ENCODE measurements around the gene RAD51AP2. TPM values are rescaled to one million over a fixed set of nuclear protein-coding genes. Genes with fewer than 3 reads are reported as not detected.

RAD51AP2 gene
- total RNA-seq, 2 donors from 2014 or later = 4.2 TPM; not detected in 1

DNA sequence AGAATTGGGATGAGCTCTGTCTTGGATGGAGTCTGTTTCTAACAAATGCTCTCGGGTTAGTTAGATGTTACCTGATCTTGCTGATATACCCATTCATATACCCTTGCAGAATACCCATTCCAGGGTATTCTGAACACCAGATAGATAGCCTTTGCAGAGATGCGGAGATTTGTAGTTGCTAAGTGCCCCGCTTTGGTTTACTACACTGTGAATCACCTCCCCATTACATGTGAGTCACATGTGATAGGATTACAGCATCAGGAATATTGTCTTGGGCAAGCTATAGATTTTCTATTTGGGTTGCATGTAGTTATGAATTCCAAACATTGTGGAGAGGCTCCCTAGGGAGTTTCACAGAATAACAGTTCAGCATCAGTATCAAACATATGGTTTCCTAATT is 26.0 kb upstream of the RAD51AP2 start:
- WGBS = 69% methylated on average over 3 of the region's 3 CpGs
- Histone ChIP-seq H3K27me3 (replicated peaks; ENCODE audit: insufficient read depth) (peaks cover 15% of the 10 kb centered on the region), H3K4me3 (no peak overlapping the region), H3K9me3 (no peaks in the 10 kb centered on the region), H3K27ac (no peak overlapping the region), H3K4me1 (replicated peaks) (peaks cover 3% of the 10 kb centered on the region), H3K36me3 (no peaks in the 10 kb centered on the region)
- intact Hi-C loops (cut with DNase I) = no loop called here
- TF ChIP-seq, protein P1, sequence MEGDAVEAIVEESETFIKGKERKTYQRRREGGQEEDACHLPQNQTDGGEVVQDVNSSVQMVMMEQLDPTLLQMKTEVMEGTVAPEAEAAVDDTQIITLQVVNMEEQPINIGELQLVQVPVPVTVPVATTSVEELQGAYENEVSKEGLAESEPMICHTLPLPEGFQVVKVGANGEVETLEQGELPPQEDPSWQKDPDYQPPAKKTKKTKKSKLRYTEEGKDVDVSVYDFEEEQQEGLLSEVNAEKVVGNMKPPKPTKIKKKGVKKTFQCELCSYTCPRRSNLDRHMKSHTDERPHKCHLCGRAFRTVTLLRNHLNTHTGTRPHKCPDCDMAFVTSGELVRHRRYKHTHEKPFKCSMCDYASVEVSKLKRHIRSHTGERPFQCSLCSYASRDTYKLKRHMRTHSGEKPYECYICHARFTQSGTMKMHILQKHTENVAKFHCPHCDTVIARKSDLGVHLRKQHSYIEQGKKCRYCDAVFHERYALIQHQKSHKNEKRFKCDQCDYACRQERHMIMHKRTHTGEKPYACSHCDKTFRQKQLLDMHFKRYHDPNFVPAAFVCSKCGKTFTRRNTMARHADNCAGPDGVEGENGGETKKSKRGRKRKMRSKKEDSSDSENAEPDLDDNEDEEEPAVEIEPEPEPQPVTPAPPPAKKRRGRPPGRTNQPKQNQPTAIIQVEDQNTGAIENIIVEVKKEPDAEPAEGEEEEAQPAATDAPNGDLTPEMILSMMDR (IDR thresholded peaks at IDR 0.05) = no peak
- TF ChIP-seq POLR2A (IDR thresholded peaks at IDR 0.05) (no peak), POLR2AphosphoS5 (IDR thresholded peaks at IDR 0.05) (no peak)
- no peak for DNase-seq (ENCODE audit: low spot score)

DNA sequence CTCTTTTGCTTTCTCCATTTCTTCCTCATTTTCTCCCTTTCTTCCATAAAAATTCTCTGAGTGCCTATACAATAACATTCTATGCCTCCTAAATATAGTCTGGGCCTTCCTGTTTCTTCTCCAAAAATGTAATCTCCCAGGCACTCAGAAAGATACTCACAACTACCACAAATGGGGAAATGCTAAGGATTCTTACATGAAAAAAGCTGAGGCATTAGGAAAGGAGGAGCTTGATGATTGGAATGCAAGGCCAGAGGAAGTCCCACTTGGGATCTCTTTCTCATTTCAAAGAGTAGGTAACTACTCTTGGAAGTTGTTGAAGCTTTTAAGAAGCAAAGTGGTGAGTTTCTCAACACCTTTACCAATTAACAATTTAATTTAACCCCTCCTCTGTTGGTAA is 25.6 kb upstream of the RAD51AP2 start:
- TF ChIP-seq, protein P1 (IDR thresholded peaks at IDR 0.05) = no peak
- TF ChIP-seq POLR2AphosphoS5 (IDR thresholded peaks at IDR 0.05) (no peak), POLR2A (IDR thresholded peaks at IDR 0.05) (no peak)
- H3K27me3 ChIP-seq (replicated peaks; ENCODE audit: insufficient read depth) = peaks cover 15% of the 10 kb centered on the region
- no peak overlapping the region for H3K4me3 ChIP-seq
- H3K4me1 ChIP-seq (replicated peaks) = peaks cover 3% of the 10 kb centered on the region
- H3K27ac ChIP-seq = no peak overlapping the region
- intact Hi-C loops (cut with DNase I) = no loop called here
- H3K36me3 ChIP-seq = no peaks in the 10 kb centered on the region
- no peaks in the 10 kb centered on the region for H3K9me3 ChIP-seq
- no peak for DNase-seq (ENCODE audit: low spot score)

DNA sequence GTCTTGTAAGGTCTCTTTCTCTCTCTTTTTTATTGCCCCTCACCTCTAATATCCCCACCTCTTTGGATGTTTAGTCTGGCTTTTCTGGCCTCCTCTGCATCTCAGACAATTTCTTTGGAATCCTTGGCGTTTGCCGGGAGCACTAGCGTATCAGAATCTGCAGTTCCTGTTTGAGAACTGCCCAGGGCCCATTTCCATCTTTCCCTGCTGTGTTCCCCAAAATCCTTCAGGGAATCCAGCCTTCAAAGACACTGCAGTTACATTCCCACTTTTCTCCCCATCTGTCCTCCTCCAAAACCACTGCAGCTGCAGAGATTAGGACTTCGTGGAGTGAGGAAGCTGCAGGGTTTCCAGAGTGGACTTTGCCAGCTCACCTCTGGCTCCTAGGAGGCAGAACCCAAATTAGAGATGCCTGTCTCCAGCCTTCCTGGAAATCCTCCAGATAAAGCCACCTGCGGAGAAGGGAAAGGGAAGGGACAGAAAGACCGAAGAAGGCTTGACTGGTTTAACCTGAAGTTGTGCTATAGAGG is 25.0 kb upstream of the RAD51AP2 start:
- H3K4me1 ChIP-seq (replicated peaks) = peaks cover 3% of the 10 kb centered on the region
- no peaks in the 10 kb centered on the region for H3K9me3 ChIP-seq
- no peak overlapping the region for H3K27ac ChIP-seq
- no peaks in the 10 kb centered on the region for H3K36me3 ChIP-seq
- intact Hi-C loops (cut with DNase I) = no loop called here
- no peak for DNase-seq (ENCODE audit: low spot score)
- peaks cover 15% of the 10 kb centered on the region for H3K27me3 ChIP-seq (replicated peaks; ENCODE audit: insufficient read depth)
- TF ChIP-seq, protein P1 (IDR thresholded peaks at IDR 0.05) = no peak
- TF ChIP-seq POLR2AphosphoS5 (IDR thresholded peaks at IDR 0.05) = no peak
- TF ChIP-seq POLR2A (IDR thresholded peaks at IDR 0.05) = no peak
- H3K4me3 ChIP-seq = no peak overlapping the region
- WGBS = 23% methylated on average over 6 of the region's 6 CpGs

DNA sequence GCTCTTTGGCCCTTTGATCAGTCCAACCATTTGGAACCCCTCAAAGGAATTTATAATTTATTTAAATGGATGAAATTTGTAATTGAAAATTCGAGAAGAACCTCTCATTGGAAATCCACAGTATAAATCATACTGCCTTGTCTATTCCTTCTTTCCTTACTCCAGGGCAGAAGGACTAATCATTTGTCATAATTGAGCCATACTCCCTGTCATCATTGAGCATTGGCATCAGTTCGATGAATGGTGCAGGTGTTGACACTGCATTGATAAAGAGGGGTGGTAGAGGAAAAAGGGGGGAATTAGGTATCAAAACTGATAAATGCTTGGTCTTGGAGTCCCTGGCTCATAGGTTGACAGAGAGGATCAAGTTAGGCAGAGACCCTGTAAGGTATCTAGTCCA is 24.2 kb upstream of the RAD51AP2 start:
- DNase-seq (ENCODE audit: low spot score) = no peak
- no peaks in the 10 kb centered on the region for H3K36me3 ChIP-seq
- no peak overlapping the region for H3K27ac ChIP-seq
- 62% methylated on average over 2 of the region's 2 CpGs for WGBS
- no peak overlapping the region for H3K4me3 ChIP-seq
- no peaks in the 10 kb centered on the region for H3K9me3 ChIP-seq
- peaks cover 3% of the 10 kb centered on the region for H3K4me1 ChIP-seq (replicated peaks)
- intact Hi-C loops (cut with DNase I) = no loop called here
- peaks cover 15% of the 10 kb centered on the region for H3K27me3 ChIP-seq (replicated peaks; ENCODE audit: insufficient read depth)
- TF ChIP-seq POLR2AphosphoS5 (IDR thresholded peaks at IDR 0.05) (no peak), POLR2A (IDR thresholded peaks at IDR 0.05) (no peak)
- TF ChIP-seq, protein P1 (IDR thresholded peaks at IDR 0.05) = no peak

DNA sequence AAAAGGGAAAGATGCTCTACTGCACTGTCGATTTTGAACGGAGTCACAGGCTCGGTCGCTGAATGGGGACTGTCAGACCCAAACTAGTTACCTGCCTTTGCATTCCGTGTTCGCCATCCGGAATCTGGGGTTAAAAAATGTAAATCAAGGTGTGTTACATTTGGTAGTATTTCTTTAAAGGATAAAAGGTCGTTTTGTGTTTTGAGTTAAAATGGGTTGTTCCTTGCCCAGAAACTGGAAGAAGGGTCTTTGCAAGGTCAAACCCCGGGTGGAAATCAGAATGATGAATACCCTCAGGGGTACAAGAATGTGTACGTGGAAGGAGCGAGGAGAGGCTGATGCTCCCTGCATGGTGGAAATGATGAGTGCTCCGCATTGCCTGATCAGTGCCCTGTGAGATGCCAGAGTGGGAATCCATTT is 23.3 kb upstream of the RAD51AP2 start:
- H3K4me3 ChIP-seq = peak overlapping the region; percentile 20 to 29
- peaks cover 3% of the 10 kb centered on the region for H3K4me1 ChIP-seq (replicated peaks)
- H3K9me3 ChIP-seq = no peaks in the 10 kb centered on the region
- intact Hi-C loops (cut with DNase I) = no loop called here
- H3K27me3 ChIP-seq (replicated peaks; ENCODE audit: insufficient read depth) = peaks cover 15% of the 10 kb centered on the region
- 3% methylated on average over 12 of the region's 12 CpGs for WGBS
- no peaks in the 10 kb centered on the region for H3K36me3 ChIP-seq
- TF ChIP-seq POLR2AphosphoS5 (IDR thresholded peaks at IDR 0.05) = no peak
- no peak for TF ChIP-seq POLR2A (IDR thresholded peaks at IDR 0.05)
- TF ChIP-seq, protein P1 (IDR thresholded peaks at IDR 0.05) = no peak
- H3K27ac ChIP-seq = no peak overlapping the region
- no peak for DNase-seq (ENCODE audit: low spot score)
